Activated naive CD4-positive, alpha-beta T cell treated with anti-CD3 and anti-CD28 coated beads, Interleukin-2, amount 50 U/mL, for 24 hours (primary cell): ENCODE results near the gene POLR2F.

Source experiments
- H3K27ac Mint-ChIP-seq: one replicate; pipeline ENCODE4 v1.8.0; 2021; ENCODE audit warnings: mild to moderate bottlenecking, mixed read lengths
- H3K27me3 Mint-ChIP-seq: one replicate; pipeline ENCODE4 v1.8.0; 2021; ENCODE audit warnings: mixed read lengths
- H3K36me3 Mint-ChIP-seq: one replicate; pipeline ENCODE4 v1.8.0; 2021; ENCODE audit warnings: mixed read lengths
- H3K4me1 Mint-ChIP-seq: one replicate; pipeline ENCODE4 v1.8.0; 2021; ENCODE audit warnings: mixed read lengths
- H3K4me3 Mint-ChIP-seq: one replicate; pipeline ENCODE4 v1.8.0; 2021; ENCODE audit warnings: mild to moderate bottlenecking, mixed read lengths
- H3K9me3 Mint-ChIP-seq: one replicate; pipeline ENCODE4 v1.8.0; 2021; ENCODE audit warnings: mixed read lengths

Gene POLR2F

GRCh38 chr22:37918580-37919270 lies 34.8 kb upstream of the POLR2F start:
- H3K27ac Mint-ChIP-seq: no peak overlapping the region
- H3K4me3 Mint-ChIP-seq: no peak overlapping the region
- H3K27me3 Mint-ChIP-seq: no peaks in the 10 kb centered on the region
- peaks cover 6% of the 10 kb centered on the region for H3K4me1 Mint-ChIP-seq
- no peaks in the 10 kb centered on the region for H3K36me3 Mint-ChIP-seq
- H3K9me3 Mint-ChIP-seq: no peaks in the 10 kb centered on the region

DNA sequence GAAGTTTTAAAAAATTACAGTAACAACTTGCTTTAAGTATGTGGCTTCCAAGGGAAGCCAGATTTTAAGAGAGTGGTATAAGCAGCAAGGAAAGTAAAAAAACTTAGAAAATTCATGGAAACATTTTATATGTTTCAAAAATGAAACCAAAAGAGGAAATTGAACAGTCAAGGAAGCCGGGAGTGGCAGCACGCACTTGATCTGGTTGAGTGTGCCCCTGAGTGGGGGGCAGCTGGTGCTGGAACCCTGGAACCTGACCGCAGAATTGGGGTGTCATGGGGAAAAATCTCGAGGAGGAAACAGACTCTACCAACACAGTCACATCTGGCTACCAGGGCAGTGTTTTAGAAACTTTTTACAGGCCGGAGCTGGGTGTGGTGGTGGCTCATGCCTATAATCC lies 33.4 kb upstream of the POLR2F start:
- H3K27ac Mint-ChIP-seq: peak overlapping the region; percentile 80
- H3K27me3 Mint-ChIP-seq: no peaks in the 10 kb centered on the region
- peaks cover 6% of the 10 kb centered on the region for H3K4me1 Mint-ChIP-seq
- no peaks in the 10 kb centered on the region for H3K9me3 Mint-ChIP-seq
- peak overlapping the region; percentile 61 for H3K4me3 Mint-ChIP-seq
- no peaks in the 10 kb centered on the region for H3K36me3 Mint-ChIP-seq

DNA sequence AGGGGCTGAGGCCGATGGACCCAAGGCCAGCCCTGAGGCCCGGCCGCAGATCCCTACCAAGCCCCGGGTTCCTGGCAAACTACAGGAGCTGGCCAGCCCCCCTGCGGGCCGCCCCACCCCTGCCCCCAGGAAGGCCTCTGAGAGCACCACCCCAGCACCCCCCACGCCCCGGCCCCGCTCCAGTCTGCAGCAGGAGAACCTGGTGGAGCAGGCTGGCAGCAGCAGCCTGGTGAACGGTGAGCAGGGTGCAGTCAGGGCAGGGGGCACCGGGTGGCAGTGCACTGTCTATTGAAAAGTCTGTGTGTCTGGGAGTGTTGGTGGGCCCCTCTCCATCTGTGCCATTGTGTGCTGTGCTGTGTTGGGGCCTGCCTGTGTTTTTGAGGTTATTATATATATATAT lies 31.3 kb upstream of the POLR2F start:
- Mint-ChIP-seq H3K36me3 (no peaks in the 10 kb centered on the region), H3K27ac (no peak overlapping the region), H3K9me3 (no peaks in the 10 kb centered on the region), H3K4me1 (peaks cover 6% of the 10 kb centered on the region), H3K4me3 (no peak overlapping the region), H3K27me3 (no peaks in the 10 kb centered on the region)

DNA sequence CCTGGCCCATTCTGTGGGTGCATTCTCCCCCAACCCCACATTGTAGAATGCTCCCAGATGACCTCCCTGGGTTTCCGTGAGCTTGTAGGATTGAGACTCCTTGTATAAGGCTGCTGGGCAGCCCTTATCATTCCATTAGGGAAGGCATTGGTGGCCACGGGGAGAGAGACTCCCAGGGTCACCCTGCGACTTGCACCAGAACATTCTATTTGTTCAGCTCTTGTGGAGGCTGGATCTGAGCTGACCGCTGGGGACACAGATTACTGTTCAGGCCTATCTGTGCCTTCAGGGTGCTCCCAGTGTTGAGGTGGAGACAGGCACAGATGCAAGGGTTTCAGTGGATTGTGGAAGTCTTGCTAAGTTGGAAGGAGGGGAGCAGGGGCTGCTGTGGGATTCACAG lies 29.6 kb upstream of the POLR2F start:
- Mint-ChIP-seq H3K9me3 (no peaks in the 10 kb centered on the region), H3K27ac (no peak overlapping the region), H3K4me3 (no peak overlapping the region), H3K4me1 (peaks cover 6% of the 10 kb centered on the region), H3K27me3 (no peaks in the 10 kb centered on the region), H3K36me3 (peaks cover 3% of the 10 kb centered on the region)

GRCh38 chr22:37924386-37925065 lies 29.0 kb upstream of the POLR2F start:
- Mint-ChIP-seq H3K4me3 (no peak overlapping the region), H3K27me3 (no peaks in the 10 kb centered on the region), H3K27ac (no peak overlapping the region), H3K36me3 (peaks cover 3% of the 10 kb centered on the region), H3K9me3 (no peaks in the 10 kb centered on the region), H3K4me1 (peaks cover 10% of the 10 kb centered on the region)

GRCh38 chr22:37925330-37925729 lies 28.2 kb upstream of the POLR2F start:
- H3K4me1 Mint-ChIP-seq: peaks cover 4% of the 10 kb centered on the region
- peaks cover 3% of the 10 kb centered on the region for H3K36me3 Mint-ChIP-seq
- H3K9me3 Mint-ChIP-seq: no peaks in the 10 kb centered on the region
- H3K4me3 Mint-ChIP-seq: no peak overlapping the region
- H3K27me3 Mint-ChIP-seq: no peaks in the 10 kb centered on the region
- H3K27ac Mint-ChIP-seq: no peak overlapping the region

- Mint-ChIP-seq H3K27me3 (no peaks in the 10 kb centered on the region), H3K4me3 (no peak overlapping the region), H3K4me1 (peaks cover 4% of the 10 kb centered on the region), H3K9me3 (no peaks in the 10 kb centered on the region), H3K36me3 (peaks cover 3% of the 10 kb centered on the region), H3K27ac (no peak overlapping the region)
These were observed 27.7 kb upstream of the POLR2F start for GRCh38 chr22:37925767-37926166.

DNA sequence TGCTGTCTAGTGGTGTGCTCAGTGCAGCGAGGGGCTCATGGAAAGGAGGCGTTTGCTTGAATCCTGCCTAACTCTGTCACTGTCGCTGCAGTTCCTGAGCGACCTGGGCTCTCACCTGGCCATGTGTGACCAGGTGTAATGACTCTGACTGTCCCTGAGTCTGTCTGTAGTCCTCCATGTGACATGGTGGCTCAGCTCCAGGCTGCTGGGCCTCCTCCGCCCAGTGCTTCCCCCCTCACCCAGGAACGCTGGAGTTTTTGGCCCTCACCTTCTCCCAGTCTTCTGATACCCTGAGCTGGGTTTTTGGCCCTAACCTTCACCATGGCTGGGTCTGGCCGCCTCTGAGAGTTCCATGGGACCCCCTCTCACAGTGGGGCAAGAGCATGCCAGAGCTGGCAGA lies 27.1 kb upstream of the POLR2F start:
- H3K36me3 Mint-ChIP-seq: peaks cover 3% of the 10 kb centered on the region
- no peak overlapping the region for H3K27ac Mint-ChIP-seq
- peaks cover 4% of the 10 kb centered on the region for H3K4me1 Mint-ChIP-seq
- H3K4me3 Mint-ChIP-seq: no peak overlapping the region
- no peaks in the 10 kb centered on the region for H3K9me3 Mint-ChIP-seq
- no peaks in the 10 kb centered on the region for H3K27me3 Mint-ChIP-seq

- peaks cover 3% of the 10 kb centered on the region for H3K36me3 Mint-ChIP-seq
- peaks cover 4% of the 10 kb centered on the region for H3K4me1 Mint-ChIP-seq
- no peaks in the 10 kb centered on the region for H3K9me3 Mint-ChIP-seq
- H3K4me3 Mint-ChIP-seq: no peak overlapping the region
- no peak overlapping the region for H3K27ac Mint-ChIP-seq
- H3K27me3 Mint-ChIP-seq: no peaks in the 10 kb centered on the region
These were observed 26.5 kb upstream of the POLR2F start for GRCh38 chr22:37926771-37927636.

- no peak overlapping the region for H3K27ac Mint-ChIP-seq
- H3K4me1 Mint-ChIP-seq: peaks cover 4% of the 10 kb centered on the region
- no peak overlapping the region for H3K4me3 Mint-ChIP-seq
- H3K36me3 Mint-ChIP-seq: peaks cover 3% of the 10 kb centered on the region
- H3K9me3 Mint-ChIP-seq: no peaks in the 10 kb centered on the region
- no peaks in the 10 kb centered on the region for H3K27me3 Mint-ChIP-seq
These were observed 25.9 kb upstream of the POLR2F start for GRCh38 chr22:37927637-37927936.

DNA sequence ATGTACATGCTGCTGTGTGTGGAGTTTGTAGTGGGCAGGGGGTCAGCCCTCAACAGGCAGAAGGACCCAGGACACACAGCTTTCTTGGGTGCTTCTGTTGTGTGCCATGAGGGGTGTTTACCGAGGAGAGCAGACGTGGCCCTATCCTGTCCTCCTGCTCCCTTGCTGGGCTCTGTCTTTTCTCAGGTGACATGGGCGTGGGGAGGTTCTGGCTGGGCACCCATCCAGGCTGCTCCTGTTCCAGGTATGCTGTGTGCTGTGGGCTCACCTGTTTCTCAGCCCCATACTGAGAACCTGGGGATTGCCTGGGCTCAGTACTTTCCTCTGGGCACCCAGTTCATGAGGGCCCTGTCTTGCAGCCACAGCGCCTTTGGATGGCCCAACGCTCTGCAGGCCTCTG lies 24.1 kb upstream of the POLR2F start:
- H3K36me3 Mint-ChIP-seq: peaks cover 3% of the 10 kb centered on the region
- H3K4me3 Mint-ChIP-seq: no peak overlapping the region
- H3K27ac Mint-ChIP-seq: no peak overlapping the region
- H3K4me1 Mint-ChIP-seq: peaks cover 14% of the 10 kb centered on the region
- H3K9me3 Mint-ChIP-seq: no peaks in the 10 kb centered on the region
- H3K27me3 Mint-ChIP-seq: no peaks in the 10 kb centered on the region

GRCh38 chr22:37930270-37930951 lies 23.1 kb upstream of the POLR2F start:
- Mint-ChIP-seq H3K36me3 (peaks cover 3% of the 10 kb centered on the region), H3K27ac (no peak overlapping the region), H3K27me3 (no peaks in the 10 kb centered on the region), H3K9me3 (no peaks in the 10 kb centered on the region), H3K4me1 (peaks cover 14% of the 10 kb centered on the region), H3K4me3 (no peak overlapping the region)

DNA sequence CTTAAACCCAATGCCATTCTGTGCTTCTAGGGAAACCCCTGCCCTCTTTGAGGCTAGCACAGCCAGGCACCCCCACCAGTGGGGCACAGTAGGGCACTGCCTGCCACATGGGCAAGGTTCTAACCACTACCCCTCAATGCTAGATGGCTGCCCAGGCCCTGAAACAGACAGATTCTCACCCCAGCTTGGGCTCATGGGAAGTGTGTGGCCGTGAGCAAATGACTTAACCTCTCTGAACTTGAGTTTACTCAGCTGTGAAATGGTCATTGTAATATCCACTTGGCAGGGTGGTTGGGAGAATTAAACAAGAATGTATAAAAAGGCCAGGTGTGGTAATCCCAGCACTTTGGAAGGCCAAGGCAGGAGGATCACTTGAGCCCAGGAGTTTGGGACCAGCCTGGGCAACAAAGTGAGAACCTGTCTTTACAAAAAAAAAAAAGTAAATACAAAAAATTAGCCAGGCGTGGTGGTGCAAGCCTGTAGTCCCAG lies 22.5 kb upstream of the POLR2F start:
- Mint-ChIP-seq H3K27me3 (no peaks in the 10 kb centered on the region), H3K27ac (no peak overlapping the region), H3K4me1 (peaks cover 14% of the 10 kb centered on the region), H3K9me3 (no peaks in the 10 kb centered on the region), H3K36me3 (peaks cover 3% of the 10 kb centered on the region), H3K4me3 (no peak overlapping the region)

DNA sequence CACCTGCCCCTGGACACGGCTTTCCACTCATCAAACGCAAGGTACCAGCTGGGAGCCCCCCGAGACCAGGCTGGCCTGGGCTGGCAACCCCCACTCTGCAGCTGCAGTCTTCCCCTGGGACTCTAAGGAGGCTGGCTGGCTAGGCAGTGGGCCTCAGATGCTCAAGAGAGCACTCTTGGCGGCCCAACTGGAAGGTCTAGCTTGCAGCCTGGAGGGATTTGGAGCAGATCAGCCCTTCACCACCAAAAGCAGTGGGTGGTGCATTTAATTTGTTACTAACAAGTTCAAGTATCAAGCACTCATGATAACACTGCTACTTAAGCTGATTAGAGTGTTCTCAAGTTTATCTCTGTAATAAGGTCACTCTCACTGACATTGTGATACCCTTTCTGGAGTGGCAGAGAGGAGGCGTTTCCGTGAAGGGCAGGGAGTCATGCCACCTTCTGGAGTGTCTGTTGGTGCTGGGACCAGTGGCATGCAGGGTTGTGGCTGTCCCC lies 21.6 kb upstream of the POLR2F start:
- Mint-ChIP-seq H3K4me1 (peaks cover 14% of the 10 kb centered on the region), H3K9me3 (no peaks in the 10 kb centered on the region), H3K4me3 (no peak overlapping the region), H3K27me3 (no peaks in the 10 kb centered on the region), H3K36me3 (peaks cover 3% of the 10 kb centered on the region), H3K27ac (no peak overlapping the region)

- no peak overlapping the region for H3K4me3 Mint-ChIP-seq
- H3K4me1 Mint-ChIP-seq: peaks cover 14% of the 10 kb centered on the region
- no peaks in the 10 kb centered on the region for H3K27me3 Mint-ChIP-seq
- H3K27ac Mint-ChIP-seq: no peak overlapping the region
- no peaks in the 10 kb centered on the region for H3K9me3 Mint-ChIP-seq
- peaks cover 3% of the 10 kb centered on the region for H3K36me3 Mint-ChIP-seq
These were observed 21.1 kb upstream of the POLR2F start for GRCh38 chr22:37932401-37932800.
